ENCODE data around the gene VPS25. TPM values are rescaled to one million over a fixed set of nuclear protein-coding genes. Genes with fewer than 3 reads are reported as not detected.

Gene VPS25
- total RNA-seq, 1 donor from 2014 or later: 76.5 TPM

DNA sequence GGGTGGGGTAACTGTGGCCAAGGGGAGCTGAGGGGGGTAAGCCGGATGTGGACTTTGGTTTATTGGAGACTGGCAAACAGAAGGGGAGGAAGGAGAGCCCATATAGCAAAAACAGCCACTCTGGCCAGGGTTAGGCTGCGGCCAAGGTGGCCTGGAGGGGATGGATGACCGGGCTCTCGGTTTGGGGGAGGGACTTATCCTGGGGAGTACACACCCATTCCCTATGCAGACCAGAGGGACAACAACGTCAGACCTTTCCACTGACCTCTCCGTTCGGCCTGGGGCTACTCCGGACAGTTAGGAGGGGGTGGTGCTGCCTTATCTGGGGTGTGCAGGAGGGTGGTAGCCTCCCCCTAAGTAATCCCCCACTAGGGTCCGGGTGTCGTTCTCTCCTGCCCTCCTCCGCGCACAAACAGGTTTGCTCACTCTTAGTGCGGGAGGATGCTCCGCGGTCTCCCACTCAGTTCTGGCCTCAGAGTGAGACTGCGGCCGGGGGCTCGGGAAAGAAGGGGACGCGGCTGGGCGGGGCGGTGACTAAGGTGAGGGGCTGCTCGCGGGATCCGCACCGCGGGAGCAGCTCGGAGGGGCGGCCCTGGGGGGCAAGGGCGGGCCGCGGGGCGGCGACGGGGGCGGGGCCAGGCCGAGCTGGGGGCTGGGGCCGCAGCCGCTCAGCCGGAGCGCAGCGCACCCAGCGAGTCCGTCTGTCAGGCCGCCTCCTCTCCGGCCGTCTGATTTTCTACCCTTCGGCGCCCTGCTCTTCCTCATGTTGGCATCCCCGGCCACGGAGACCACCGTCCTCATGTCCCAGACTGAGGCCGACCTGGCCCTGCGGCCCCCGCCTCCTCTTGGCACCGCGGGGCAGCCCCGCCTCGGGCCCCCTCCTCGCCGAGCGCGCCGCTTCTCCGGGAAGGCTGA is 6.9 kb downstream of the VPS25 start, which contains the start of gene WNK4:
TSS of gene WNK4 (plus strand) at position 675 of the 915 bp plus-strand sequence. CDS start at position 764, 89 bp downstream.
- peak within 1 kb of the TSS; percentile 59 for H3K27ac Mint-ChIP-seq
- H3K4me3 Mint-ChIP-seq (ENCODE audit: low read depth): peak within 1 kb of the TSS; percentile 69
- H3K27me3 Mint-ChIP-seq: peaks cover 28% of the 10 kb centered on the region
- peaks cover 14% of the 10 kb centered on the region for H3K4me1 Mint-ChIP-seq (ENCODE audit: low read depth)
- H3K9me3 Mint-ChIP-seq (ENCODE audit: low read depth): no peaks in the 10 kb centered on the region
- H3K36me3 Mint-ChIP-seq (ENCODE audit: insufficient read depth): peaks cover 11% of the 10 kb centered on the region
- DNase-seq (ENCODE audit: low spot score, unreplicated experiment): no peak
- TF ChIP-seq, protein P1, sequence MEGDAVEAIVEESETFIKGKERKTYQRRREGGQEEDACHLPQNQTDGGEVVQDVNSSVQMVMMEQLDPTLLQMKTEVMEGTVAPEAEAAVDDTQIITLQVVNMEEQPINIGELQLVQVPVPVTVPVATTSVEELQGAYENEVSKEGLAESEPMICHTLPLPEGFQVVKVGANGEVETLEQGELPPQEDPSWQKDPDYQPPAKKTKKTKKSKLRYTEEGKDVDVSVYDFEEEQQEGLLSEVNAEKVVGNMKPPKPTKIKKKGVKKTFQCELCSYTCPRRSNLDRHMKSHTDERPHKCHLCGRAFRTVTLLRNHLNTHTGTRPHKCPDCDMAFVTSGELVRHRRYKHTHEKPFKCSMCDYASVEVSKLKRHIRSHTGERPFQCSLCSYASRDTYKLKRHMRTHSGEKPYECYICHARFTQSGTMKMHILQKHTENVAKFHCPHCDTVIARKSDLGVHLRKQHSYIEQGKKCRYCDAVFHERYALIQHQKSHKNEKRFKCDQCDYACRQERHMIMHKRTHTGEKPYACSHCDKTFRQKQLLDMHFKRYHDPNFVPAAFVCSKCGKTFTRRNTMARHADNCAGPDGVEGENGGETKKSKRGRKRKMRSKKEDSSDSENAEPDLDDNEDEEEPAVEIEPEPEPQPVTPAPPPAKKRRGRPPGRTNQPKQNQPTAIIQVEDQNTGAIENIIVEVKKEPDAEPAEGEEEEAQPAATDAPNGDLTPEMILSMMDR (IDR thresholded peaks at IDR 0.05; ENCODE audit: unreplicated experiment): no peak

DNA sequence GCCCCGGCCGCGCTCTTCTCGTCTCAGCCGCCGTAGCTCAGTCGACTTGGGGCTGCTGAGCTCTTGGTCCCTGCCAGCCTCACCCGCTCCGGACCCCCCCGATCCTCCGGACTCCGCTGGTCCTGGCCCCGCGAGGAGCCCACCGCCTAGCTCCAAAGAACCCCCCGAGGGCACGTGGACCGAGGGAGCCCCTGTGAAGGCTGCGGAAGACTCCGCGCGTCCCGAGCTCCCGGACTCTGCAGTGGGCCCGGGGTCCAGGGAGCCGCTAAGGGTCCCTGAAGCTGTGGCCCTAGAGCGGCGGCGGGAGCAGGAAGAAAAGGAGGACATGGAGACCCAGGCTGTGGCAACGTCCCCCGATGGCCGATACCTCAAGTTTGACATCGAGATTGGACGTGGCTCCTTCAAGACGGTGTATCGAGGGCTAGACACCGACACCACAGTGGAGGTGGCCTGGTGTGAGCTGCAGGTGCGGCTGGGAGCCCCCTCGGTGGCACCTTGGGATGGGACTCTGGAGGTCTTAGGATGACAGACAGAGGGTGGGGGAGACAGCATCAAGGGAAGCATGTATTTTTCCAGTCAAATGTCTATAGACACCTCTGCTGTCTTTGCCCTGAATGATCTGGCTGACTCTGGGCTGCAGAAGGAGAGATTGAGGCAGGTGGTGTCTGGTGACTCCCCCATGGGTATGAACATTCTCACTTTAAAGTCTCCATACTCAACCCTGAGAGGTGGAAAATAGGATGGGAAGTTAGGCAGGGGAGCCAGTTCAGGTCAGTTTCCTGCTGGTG is 7.8 kb downstream of the VPS25 start:
- Mint-ChIP-seq H3K4me3 (ENCODE audit: low read depth) (peak overlapping the region; percentile 69), H3K27ac (no peak overlapping the region), H3K36me3 (ENCODE audit: insufficient read depth) (peaks cover 7% of the 10 kb centered on the region), H3K9me3 (ENCODE audit: low read depth) (no peaks in the 10 kb centered on the region), H3K4me1 (ENCODE audit: low read depth) (peaks cover 14% of the 10 kb centered on the region), H3K27me3 (peaks cover 34% of the 10 kb centered on the region)
- TF ChIP-seq, protein P1 (IDR thresholded peaks at IDR 0.05; ENCODE audit: unreplicated experiment): no peak
- no peak for DNase-seq (ENCODE audit: low spot score, unreplicated experiment)

DNA sequence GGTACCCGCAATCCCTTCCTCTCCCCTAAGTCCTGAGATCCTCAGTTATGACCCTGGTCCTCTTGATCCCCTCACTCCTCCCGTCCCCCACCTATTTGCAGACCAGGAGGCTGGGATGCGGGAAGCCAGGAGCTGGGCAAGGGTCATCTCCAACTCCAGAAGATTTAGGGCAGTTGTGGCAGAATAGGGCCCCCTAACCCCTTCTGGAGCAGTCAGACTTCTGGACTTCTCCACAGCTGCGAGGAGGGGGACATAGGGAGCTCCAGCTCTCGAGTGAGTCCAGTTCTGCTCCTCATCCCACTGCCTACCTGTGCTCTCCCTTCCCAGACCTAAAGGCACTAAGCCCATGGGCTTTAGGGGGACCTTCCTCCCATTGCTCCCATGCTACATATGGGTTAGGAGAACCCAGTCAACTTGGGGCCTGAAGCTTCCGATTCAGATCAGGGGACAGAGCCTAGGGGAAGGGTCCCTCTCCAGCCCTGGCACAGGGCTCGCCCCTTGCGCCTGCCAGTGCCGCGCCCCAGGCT is 8.5 kb downstream of the VPS25 start:
- TF ChIP-seq, protein P1 (IDR thresholded peaks at IDR 0.05; ENCODE audit: unreplicated experiment): no peak
- DNase-seq (ENCODE audit: low spot score, unreplicated experiment): no peak
- Mint-ChIP-seq H3K4me3 (ENCODE audit: low read depth) (peak overlapping the region; percentile 69), H3K9me3 (ENCODE audit: low read depth) (no peaks in the 10 kb centered on the region), H3K4me1 (ENCODE audit: low read depth) (peaks cover 14% of the 10 kb centered on the region), H3K27me3 (peaks cover 35% of the 10 kb centered on the region), H3K36me3 (ENCODE audit: insufficient read depth) (peaks cover 6% of the 10 kb centered on the region), H3K27ac (no peak overlapping the region)

DNA sequence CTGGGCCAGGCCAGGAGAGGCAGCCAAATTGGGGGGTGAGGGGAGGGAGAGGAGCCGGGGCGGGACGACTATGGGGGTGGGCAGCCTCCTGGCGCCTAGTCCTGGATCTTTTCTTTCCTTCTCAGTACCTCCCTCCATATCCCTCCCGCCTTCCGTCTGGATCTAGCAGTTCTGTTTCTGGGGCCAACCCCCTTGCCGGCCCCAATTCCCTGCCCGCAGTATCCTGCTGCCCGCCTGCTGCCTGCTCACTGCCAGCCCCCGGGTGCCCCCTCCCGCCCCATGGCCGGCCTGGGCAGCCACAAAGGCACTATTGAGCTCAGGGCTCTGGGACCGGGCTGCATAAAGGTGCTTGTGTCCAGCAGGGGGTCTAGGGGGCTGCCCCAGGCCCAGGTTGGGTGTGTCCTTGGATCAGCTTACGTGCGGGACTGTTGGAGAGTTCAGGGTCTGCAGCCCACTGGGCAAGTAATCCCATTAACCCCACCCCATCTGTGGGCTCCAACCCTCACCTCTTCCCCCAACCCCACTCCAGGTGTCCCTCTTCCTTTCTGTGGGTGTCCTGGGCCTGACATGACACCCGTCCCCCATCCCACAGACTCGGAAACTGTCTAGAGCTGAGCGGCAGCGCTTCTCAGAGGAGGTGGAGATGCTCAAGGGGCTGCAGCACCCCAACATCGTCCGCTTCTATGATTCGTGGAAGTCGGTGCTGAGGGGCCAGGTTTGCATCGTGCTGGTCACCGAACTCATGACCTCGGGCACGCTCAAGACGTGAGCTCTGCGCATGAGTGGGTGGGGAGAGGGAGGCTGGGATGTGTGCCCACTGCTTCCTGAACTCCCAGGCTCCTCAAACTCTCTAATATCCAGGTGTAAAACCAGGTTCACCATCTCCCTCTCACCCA is 9.2 kb downstream of the VPS25 start:
- Mint-ChIP-seq H3K27ac (no peak overlapping the region), H3K4me3 (ENCODE audit: low read depth) (no peak overlapping the region)
- TF ChIP-seq, protein P1 (IDR thresholded peaks at IDR 0.05; ENCODE audit: unreplicated experiment): no peak

More for the DNA sequence above, 9.2 kb downstream of the VPS25 start:
- Mint-ChIP-seq H3K27me3 (peaks cover 35% of the 10 kb centered on the region), H3K4me1 (ENCODE audit: low read depth) (peaks cover 14% of the 10 kb centered on the region), H3K36me3 (ENCODE audit: insufficient read depth) (peaks cover 6% of the 10 kb centered on the region), H3K9me3 (ENCODE audit: low read depth) (no peaks in the 10 kb centered on the region)
- no peak for DNase-seq (ENCODE audit: low spot score, unreplicated experiment)

Measured in progenitor cell of endocrine pancreas (in vitro differentiated cells).